HG03469 (cell line): ENCODE data around the gene AKIP1.
A peak's percentile ranks its signal among the peaks of the same experiment; 100 is the strongest.
"Not testable (repeated sequence)": the region's sequence is repeated elsewhere in the genome, so short reads cannot be mapped to it uniquely, and the experiment has no call there.

ENCODE experiments used
- ATAC-seq: cut with Tn5 transposase; IDR thresholded peaks from one replicate; pipeline ENCODE4 v1.9.1; 2021; ENCODE audit warnings: mild to moderate bottlenecking, moderate library complexity, moderate number of reproducible peaks; ENCODE audit not compliant: unreplicated experiment

AKIP1 gene, protein sequence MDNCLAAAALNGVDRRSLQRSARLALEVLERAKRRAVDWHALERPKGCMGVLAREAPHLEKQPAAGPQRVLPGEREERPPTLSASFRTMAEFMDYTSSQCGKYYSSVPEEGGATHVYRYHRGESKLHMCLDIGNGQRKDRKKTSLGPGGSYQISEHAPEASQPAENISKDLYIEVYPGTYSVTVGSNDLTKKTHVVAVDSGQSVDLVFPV

GRCh38 chr11:8911029-8911823 is at the start of gene AKIP1:
Gene AKIP1 (plus strand): TSS chr11:8911189. CDS start chr11:8911450, 261 bp downstream.
- peak; percentile 70 for ATAC-seq

GRCh38 chr11:8863838-8864237 is 47.2 kb upstream of the AKIP1 start:
- no peak for ATAC-seq

- ATAC-seq: no peak
These were observed 45.7 kb upstream of the AKIP1 start for GRCh38 chr11:8865304-8865703.

DNA sequence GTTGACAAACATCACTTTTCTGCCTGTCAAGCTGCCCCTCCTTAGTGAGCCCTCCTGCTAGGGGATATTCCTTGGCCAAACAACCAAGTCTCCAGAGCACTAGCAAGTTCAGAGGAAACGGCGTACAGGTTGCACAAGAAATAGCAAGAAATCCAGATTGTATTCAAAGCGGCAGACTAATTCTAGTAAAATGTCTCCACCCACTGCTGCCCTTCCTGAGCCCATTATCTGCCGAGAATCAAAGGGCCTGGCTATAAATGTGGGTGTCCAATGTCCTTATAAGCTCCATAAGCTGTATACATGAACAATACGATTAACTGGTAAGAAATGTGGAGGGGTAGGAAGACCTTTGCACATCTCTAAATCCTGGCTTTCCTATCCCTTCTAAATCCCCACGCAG is 44.0 kb upstream of the AKIP1 start:
- no peak for ATAC-seq

DNA sequence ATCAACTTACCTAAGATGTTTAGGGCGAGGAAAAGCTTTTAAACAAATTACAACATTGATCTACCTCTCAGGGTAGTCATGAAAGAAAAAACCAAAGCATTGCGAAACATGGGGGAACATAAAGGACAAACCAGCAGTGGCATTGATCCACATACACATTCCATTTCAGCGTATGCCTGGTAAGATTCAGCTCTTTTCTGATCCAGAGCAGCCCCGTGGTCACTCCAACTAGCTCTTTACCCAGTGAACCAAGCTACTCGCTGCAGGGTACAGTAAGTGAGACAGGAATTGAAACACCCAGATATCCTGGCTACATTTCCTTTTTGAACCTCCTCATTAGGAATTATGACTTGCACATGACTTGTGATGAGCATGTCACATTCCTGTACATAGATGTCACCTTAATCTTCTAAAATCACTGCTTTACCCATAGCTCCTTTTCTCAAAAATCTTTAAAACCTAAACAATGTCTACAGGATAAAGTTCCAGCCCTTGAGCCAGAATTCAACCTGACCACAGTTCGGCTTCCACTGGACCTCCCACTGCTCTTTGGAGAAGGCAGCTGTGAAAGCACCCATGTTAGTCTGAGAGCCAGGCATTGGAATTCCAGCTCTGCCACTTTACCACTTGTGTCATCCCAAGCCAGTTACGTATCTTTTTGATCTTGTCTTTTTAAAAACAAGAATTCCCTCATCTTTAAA is 42.9 kb upstream of the AKIP1 start:
- ATAC-seq: no peak

GRCh38 chr11:8870411-8871170 is 40.4 kb upstream of the AKIP1 start:
- no peak for ATAC-seq

DNA sequence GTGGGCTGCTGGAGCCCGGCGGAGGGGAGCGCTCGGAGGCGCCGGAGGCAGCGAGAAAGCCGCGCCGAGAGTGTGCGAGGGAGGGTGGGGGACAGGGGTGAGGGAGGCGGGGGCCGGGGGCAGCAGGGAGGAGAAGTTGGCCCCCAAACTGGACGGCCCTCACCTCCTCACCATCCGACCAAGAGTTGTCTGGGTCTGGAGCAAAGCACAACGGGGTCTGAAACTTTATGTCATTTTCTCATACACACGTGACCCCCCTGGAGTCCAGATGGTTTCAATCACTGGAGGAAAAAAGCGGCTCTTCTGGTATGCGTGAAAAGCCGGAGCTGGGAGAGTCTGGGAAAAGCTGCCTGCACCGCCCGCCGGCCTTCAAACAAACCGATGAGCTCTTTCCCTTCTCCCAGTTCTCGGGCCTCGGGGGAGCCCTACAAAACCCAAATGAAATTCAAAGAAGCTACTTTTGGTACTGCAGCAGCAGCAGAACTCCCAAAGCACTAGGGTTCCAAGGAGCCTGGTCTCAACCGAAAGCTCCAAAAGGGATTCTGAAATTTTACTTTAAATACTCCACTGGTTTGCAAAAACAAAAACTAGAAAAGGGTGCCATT is 39.7 kb upstream of the AKIP1 start:
- no peak for ATAC-seq

DNA sequence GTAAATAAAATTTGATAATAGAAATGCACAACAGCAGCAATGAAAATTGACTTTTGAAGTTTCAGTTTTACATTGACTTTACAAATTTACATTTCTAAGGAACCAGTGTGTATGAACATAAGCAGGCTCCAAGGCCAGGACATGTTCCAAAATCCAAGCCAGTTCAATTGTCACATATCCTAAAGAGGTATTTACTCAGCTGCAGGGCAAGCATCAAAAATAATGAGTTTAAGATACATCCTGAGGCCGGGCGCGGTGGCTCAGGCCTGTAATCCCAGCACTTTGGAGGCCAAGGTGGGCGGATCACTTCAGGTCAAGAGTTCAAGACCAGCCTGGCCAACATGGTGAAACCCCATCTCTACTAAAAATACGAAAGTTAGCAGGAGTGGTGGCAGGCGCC is 39.0 kb upstream of the AKIP1 start:
- no peak for ATAC-seq

DNA sequence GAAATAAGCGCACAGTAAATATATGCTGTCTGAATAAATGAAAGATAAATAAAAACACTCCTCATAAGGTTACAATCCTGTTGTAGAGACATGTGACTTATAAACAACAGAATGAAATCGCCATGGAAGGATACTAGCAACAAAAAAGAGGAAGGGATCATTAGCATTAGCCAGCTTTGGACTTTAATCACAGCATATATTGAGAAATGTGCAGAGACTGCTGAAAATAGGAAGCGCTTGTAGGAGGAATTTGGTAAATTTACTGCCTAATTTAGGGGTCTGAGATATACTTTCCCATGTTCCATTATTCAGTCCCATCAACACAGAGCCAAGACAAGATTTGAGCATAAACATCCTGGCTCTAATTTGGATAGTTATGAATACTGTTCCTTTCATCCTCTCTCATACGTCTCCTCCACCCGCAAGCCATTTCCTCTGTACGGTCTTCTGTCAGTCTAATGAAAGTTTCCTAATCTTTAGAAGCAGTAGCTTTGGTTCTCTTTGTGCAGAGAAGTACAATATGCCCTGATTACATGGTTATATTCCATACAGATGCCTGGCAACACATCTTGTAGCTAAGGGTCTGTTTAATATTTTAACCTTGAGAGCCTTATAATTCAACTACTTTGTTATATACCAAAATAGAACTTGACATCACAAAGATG is 37.1 kb upstream of the AKIP1 start:
- no peak for ATAC-seq

DNA sequence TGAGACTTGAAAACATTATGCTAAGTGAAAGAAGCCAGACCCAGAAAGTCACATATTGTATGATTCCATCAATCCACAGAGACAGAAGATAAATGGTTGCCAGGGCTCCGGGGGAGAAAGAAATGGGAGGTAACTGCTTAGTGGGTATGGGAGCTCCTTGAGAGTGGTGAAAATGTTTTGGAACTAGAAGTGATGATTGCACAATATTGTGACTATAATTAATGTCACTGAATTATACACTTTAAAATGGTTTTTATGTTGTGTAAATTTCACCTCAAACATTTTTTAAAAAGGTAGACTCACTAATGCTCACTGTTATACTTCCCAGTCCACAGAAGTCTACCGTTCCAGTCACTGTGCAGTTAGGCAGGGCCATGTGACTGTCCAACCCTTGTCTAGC is 32.2 kb upstream of the AKIP1 start:
- ATAC-seq: no peak

- not testable (repeated sequence) for ATAC-seq
These were observed 29.4 kb upstream of the AKIP1 start for GRCh38 chr11:8881585-8881984.

- ATAC-seq: no peak
These were observed 24.7 kb upstream of the AKIP1 start for GRCh38 chr11:8886322-8886721.

DNA sequence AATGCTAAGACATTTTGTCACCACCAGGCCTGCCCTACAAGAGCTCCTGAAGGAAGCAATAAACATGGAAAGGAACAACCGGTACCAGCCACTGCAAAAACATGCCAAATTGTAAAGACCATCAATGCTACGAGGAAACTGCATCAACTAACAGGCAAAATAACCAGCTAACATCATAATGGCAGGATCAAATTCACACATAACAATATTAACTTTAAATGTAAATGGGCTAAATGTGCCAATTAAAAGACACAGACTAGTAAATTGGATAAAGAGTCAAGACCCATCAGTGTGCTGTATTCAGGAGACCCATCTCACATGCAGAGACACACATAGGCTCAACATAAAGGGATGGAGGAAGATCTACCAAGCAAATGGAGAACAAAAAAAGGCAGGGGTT is 19.8 kb upstream of the AKIP1 start:
- not testable (repeated sequence) for ATAC-seq

DNA sequence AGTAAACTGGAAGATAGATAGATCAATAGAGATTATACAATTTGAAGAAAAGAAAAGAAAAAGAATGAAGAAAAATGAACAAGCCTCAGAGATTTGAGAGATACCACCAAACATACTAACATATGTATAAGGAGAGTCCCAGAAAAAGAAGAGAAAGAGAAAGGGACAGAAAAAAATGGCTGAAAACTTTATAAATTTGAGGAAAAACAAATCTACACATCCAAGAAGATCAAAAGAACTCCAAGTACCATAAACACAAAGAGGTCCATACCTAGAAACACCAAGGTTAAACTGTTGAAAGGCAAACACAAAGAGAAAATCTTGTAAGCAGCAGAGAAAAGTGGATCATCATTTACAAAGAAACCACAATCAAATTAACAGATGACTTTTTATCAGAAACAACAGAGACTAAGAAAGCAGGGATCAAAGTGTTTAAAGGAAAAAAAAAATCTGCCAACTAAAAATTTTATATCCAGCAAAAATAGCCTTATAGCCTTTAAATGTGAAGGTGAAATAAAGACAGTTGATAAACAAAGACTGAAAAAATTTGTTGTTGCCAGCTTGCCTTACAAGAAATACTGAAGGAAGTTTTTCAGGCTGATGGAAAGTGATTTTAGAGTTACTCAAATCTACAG is 11.8 kb upstream of the AKIP1 start:
- no peak for ATAC-seq

GRCh38 chr11:8905528-8906165 is 5.3 kb upstream of the AKIP1 start:
- ATAC-seq: no peak

DNA sequence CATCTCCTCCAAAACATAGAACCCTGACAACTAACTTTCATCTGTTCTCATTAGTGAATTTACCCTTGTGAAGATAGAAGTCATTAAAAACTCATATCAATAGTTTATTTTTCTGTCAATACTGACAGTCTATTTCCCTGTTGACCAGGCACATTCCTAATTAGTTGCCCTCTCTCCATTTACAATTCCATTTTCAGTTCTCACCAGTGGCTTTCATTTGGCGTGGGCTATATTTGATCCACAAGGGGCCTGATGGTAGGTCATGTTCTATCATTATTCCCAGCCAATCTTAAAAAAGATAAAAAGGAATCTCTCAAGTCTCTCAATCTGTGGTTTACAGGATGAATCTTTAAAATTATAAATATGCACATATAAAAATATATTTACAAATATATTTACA is 3.9 kb upstream of the AKIP1 start:
- no peak for ATAC-seq

- no peak for ATAC-seq
These were observed 2.9 kb upstream of the AKIP1 start for GRCh38 chr11:8908099-8908498.

DNA sequence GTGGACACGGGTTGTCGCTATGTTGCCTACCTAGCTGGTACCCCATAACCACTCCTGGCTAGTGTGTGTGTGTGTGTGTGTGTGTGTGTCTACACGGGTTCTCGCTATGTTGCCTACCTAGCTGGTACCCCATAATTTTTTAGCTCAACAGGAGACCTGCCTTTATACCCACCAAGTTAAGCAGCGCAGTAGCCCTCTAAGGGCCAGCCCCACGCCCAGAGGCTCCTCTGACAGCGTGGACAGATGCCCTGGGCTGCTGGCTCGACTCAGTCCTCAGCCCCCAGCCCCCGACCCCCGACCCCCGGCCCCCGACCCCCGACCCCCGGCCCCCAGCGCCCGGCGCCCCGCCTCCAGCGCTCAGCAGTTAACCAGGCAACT is 351 bp upstream of the AKIP1 start:
- ATAC-seq: peak; percentile 2

GRCh38 chr11:8913961-8914660 is 3.1 kb downstream of the AKIP1 start:
- ATAC-seq: no peak
